Esophagus muscularis mucosa (tissue), 4 donors: Measurements from ENCODE around the gene SNUPN. TPM values are rescaled to one million over a fixed set of nuclear protein-coding genes. Genes with fewer than 3 reads are reported as not detected.

ENCODE experiments used
- DNase-seq: peaks from one replicate; pipeline ENCODE4 v3.0.0-alpha.2; 2017; ENCODE audit errors: extremely low spot score
- H3K27ac ChIP-seq, 4 donors: fragments of 200-600 bp; sonication (generic); replicated peaks in 1 of 4; 1 replicate in 3 of 4; 2 replicates in 1 of 4; pipeline ENCODE4 v1.5.1; 2016 to 2019; ENCODE audit warnings: mild to moderate bottlenecking in 1 of 4
- H3K27me3 ChIP-seq, 4 donors: fragments of 200-600 bp; sonication (generic); one replicate each; pipeline versions ENCODE4 v1.5.1 to v1.6.0; 2016 to 2019
- H3K36me3 ChIP-seq, 4 donors: fragments of 200-600 bp; sonication (generic); one replicate each; pipeline ENCODE4 v1.5.1; 2016 to 2019
- H3K4me1 ChIP-seq, 4 donors: fragments of 200-600 bp; sonication (generic); one replicate each; pipeline ENCODE4 v1.5.1; 2016 to 2019
- H3K4me3 ChIP-seq, 4 donors: fragments of 200-600 bp; sonication (generic); 1 replicate in 2 of 4; 2 replicates in 2 of 4; pipeline ENCODE4 v1.5.1; 2016 to 2019; ENCODE audit warnings: mild to moderate bottlenecking in 4 of 4, moderate library complexity in 1 of 4
- H3K9me3 ChIP-seq, 4 donors: fragments of 200-600 bp; sonication (generic); 1 replicate in 3 of 4; 2 replicates in 1 of 4; pipeline ENCODE4 v1.5.1; 2016 to 2019
- CTCF ChIP-seq, 3 experiments: fragments of 200-600 bp in 2 of 3; fragments of 450-650 bp in 1 of 3; sonication (generic) in 2 of 3; IDR thresholded peaks; one replicate each; pipeline ENCODE4 v1.5.1; 2017 to 2019; ENCODE audit warnings: antibody characterized with exemption in 3 of 3, mild to moderate bottlenecking in 2 of 3, moderate library complexity in 1 of 3
- EP300 ChIP-seq: sonication (generic); formaldehyde crosslinking; IDR thresholded peaks from one replicate; pipeline ENCODE4 v1.6.1; 2017; ENCODE audit warnings: antibody characterized with exemption
- POLR2A ChIP-seq: fragments of 450-650 bp; IDR thresholded peaks from one replicate; pipeline ENCODE4 v1.6.1; 2017; ENCODE audit warnings: antibody characterized with exemption, moderate library complexity, mild to moderate bottlenecking, low read depth
- POLR2AphosphoS5 ChIP-seq, 2 donors: sonication (generic); formaldehyde crosslinking; IDR thresholded peaks; one replicate each; pipeline ENCODE4 v1.6.1; 2017; ENCODE audit warnings: antibody characterized with exemption in 2 of 2
- whole genome bisulfite sequencing: methylation state at CpG from one replicate; pipeline ENCODE4 v1.1.5; 2018; 5-methylcytosine and 5-hydroxymethylcytosine counted together
- intact Hi-C: fragments of 100-400 bp; cut with DNase I; formaldehyde crosslinking; loops from one replicate; pipeline ENCODE4 v1.15.1; 2023
- total RNA-seq, 4 donors: library from RNA; depleted of rRNA; stranded (reverse); fragments of >200 nt; gene quantifications; one replicate each; pipeline versions ENCODE4 v1.1.0 to v1.2.1, GENCODE V29; 2016

Gene SNUPN
- total RNA-seq, 4 donors from 2014 or later = 16.6 to 23.4 (median 18.8) TPM

- WGBS = 75% methylated on average over 12 of the region's 17 CpGs
- Histone ChIP-seq H3K36me3 (peaks cover 13 to 66% (median 46%) of the 10 kb centered on the region in 4 donors), H3K27me3 (no peaks in the 10 kb centered on the region), H3K4me1 (peaks cover 41 to 72% (median 59%) of the 10 kb centered on the region in 4 donors), H3K27ac (peak overlapping the region; percentile 84 to 90 (median 88)), H3K4me3 (no peak overlapping the region), H3K9me3 (no peaks in the 10 kb centered on the region)
- DNase-seq = no peak
- TF ChIP-seq EP300 = no peak
- TF ChIP-seq CTCF (IDR thresholded peaks at IDR 0.05) = no peak
- intact Hi-C loops = no loop called here
Observed at GRCh38 chr15:75659928-75660645, 34.6 kb upstream of the SNUPN start.

- no peaks in the 10 kb centered on the region for H3K9me3 ChIP-seq
- H3K27ac ChIP-seq = peak overlapping the region; percentile 84 to 90 (median 88)
- no peak for DNase-seq
- intact Hi-C loops = no loop called here
- TF ChIP-seq POLR2AphosphoS5 (IDR thresholded peaks at IDR 0.05) (no peak), EP300 (no peak), CTCF (IDR thresholded peaks at IDR 0.05) (no peak), POLR2A (no peak)
- H3K4me3 ChIP-seq = no peak overlapping the region
- H3K4me1 ChIP-seq = peaks cover 49 to 80% (median 67%) of the 10 kb centered on the region in 4 donors
- WGBS = 72% methylated on average over 6 of the region's 9 CpGs
- peaks cover 13 to 72% (median 49%) of the 10 kb centered on the region in 4 donors for H3K36me3 ChIP-seq
- H3K27me3 ChIP-seq = no peaks in the 10 kb centered on the region
Observed at GRCh38 chr15:75659141-75659771, 33.7 kb upstream of the SNUPN start.

- 88% methylated on average over 21 of the region's 22 CpGs for WGBS
- no peak for DNase-seq
- Histone ChIP-seq H3K27me3 (no peaks in the 10 kb centered on the region), H3K9me3 (no peaks in the 10 kb centered on the region), H3K27ac (no peak overlapping the region), H3K4me3 (no peak overlapping the region), H3K36me3 (peaks cover 13 to 68% (median 48%) of the 10 kb centered on the region in 4 donors), H3K4me1 (peaks cover 66 to 89% (median 85%) of the 10 kb centered on the region in 4 donors)
- TF ChIP-seq POLR2A (no peak), CTCF (IDR thresholded peaks at IDR 0.05) (no peak), EP300 (no peak)
- intact Hi-C loops = no loop called here
Observed at GRCh38 chr15:75656813-75657212, 31.3 kb upstream of the SNUPN start.

GRCh38 chr15:75656331-75656730 lies 30.8 kb upstream of the SNUPN start:
- Histone ChIP-seq H3K9me3 (no peaks in the 10 kb centered on the region), H3K27ac (peak overlapping the region in 1 of 4 donors; percentile 8), H3K27me3 (no peaks in the 10 kb centered on the region), H3K4me3 (no peak overlapping the region), H3K4me1 (peaks cover 66 to 89% (median 85%) of the 10 kb centered on the region in 4 donors), H3K36me3 (peaks cover 13 to 68% (median 48%) of the 10 kb centered on the region in 4 donors)
- no peak for DNase-seq
- WGBS = 91% methylated on average over 5 of the region's 5 CpGs
- no peak for TF ChIP-seq POLR2A
- no peak for TF ChIP-seq CTCF (IDR thresholded peaks at IDR 0.05)
- no peak for TF ChIP-seq EP300
- no peak for TF ChIP-seq POLR2AphosphoS5 (IDR thresholded peaks at IDR 0.05)
- intact Hi-C loops = no loop called here
